HG02938 (cell line): Measurements from ENCODE around the gene XRCC4.
"Not testable (repeated sequence)": the region's sequence is repeated elsewhere in the genome, so short reads cannot be mapped to it uniquely, and the experiment has no call there.

ENCODE experiments used
- ATAC-seq: cut with Tn5 transposase; IDR thresholded peaks from one replicate; pipeline ENCODE4 v1.9.1; 2021; ENCODE audit warnings: mild to moderate bottlenecking, moderate library complexity; ENCODE audit not compliant: unreplicated experiment

The XRCC4 gene

GRCh38 chr5:83255268-83255667, 177.9 kb downstream of the XRCC4 start:
- no peak for ATAC-seq

DNA sequence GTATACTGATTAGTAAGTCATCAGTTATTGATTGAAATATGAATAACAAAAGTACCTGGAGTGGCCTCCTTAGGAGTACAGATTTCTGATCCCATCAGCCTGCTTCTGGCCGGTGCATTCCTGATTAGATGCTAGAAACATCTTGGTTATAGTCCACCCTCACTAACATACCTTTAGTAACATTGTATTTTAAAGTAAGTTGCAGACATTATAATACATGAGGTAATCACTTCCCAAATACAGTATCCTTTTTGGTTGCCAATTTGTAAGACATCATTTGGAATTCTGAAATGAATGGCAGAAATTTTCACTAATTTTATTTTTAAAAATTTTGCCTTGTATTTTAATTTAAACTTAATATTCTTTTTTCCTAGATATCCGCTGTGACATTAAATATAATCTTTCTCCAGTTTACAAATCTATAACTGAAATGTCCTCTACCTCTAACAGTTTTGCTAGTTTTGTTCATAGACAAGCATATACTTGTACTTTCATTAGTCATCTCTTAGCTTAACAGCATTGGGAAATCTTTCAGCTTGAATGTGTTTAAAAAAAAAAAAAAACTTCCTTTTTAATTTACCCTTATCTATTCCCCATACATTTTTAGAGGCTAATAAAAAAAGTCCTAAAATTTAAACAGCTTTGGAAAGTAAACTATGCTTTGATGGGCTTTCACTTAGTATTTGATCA, 178.9 kb downstream of the XRCC4 start:
- no peak for ATAC-seq

DNA sequence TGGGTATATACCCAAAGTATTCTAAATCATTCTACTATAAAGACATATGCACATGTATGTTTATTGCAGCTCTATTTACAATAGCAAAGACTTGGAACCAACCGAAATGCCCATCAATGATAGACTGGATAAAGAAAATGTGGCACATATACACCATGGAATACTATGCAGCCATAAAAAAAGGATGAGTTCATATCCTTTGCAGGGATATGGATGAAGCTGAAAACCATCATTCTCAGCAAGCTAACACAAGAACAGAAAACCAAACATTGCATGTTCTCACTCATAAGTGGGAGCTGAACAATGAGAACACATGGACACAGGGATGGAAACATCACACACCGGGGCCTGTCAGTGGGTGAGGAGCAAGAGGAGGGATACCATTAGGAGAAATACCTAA, 180.3 kb downstream of the XRCC4 start:
- ATAC-seq: not testable (repeated sequence)

DNA sequence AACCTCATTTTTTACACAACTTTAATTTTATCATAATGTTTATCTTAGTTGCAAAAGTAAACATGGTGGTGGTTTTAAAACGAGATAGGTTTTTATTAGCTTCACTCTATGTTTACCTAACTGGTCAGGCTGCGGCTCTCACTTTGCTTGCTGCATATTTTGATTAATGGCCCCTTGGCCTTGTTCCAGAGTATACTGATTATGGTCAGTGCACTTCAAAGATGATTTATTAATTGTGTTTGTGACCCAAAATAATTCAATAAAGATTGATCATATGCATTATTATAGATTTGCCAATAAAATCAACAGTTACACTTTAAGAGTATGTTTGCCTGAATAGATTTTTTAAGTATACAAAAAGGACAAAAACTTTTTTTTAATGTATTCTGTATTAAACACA, 188.0 kb downstream of the XRCC4 start:
- ATAC-seq: no peak

GRCh38 chr5:83270311-83270710, 193.0 kb downstream of the XRCC4 start:
- ATAC-seq: no peak

GRCh38 chr5:83277154-83277553, 199.8 kb downstream of the XRCC4 start:
- ATAC-seq: no peak

GRCh38 chr5:83277953-83278352, 200.6 kb downstream of the XRCC4 start:
- peak; percentile 79 for ATAC-seq

- ATAC-seq: no peak
Measured at GRCh38 chr5:83281176-83281575, 203.8 kb downstream of the XRCC4 start.

DNA sequence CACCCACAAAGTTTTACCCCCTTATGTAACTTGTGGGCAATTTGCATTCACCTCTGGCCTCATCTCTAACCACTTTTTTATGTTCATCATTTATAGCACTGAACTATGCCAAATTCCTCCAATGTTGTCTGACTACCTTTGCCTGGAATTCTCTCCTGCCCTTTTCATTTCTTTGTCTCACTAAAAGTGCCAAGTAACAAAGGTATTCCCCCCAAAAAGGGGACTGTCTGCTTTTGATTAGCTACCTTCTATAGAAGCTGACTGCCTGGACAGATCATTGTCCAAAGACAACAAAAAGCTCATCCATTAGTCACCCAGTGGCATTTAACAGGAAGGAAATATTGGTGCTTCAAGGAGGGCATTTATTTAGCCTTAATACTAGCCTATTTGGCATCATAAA, 204.3 kb downstream of the XRCC4 start:
- ATAC-seq: no peak

- ATAC-seq: no peak
Measured at GRCh38 chr5:83283761-83284160, 206.4 kb downstream of the XRCC4 start.

DNA sequence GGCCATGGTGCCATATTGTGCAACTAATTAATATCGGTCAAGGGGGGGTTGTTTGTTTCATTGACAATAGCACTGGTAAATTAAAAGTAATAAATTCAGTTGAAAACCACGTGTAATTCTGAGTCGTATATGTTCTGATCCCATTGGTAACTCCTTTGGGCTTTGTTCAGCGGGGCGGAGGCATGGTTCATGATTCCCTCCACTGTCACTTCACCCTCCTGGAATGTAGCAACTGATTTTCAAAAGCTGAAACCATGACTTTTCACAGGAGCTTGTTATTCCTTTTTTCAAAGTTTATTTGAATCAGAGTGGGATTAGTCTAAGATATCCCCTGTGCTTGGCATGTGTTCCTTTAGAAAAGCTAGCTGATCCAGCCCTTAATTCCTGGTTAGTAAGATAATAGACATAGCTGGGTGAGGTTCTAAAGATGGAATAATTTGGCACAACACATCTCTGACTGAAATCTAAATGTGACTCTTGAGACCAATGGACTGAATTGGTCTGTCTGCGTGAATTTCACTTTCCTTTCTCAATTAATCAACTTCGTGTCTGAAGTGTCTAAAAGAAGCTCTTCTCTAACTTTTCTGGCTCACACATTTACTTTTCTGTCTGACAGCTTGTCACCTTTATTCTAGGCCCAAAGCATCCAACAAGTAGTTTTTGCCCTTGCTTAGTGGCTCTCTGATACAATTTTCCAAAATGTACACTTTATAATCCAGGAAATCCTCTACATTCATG, 208.5 kb downstream of the XRCC4 start:
- no peak for ATAC-seq

DNA sequence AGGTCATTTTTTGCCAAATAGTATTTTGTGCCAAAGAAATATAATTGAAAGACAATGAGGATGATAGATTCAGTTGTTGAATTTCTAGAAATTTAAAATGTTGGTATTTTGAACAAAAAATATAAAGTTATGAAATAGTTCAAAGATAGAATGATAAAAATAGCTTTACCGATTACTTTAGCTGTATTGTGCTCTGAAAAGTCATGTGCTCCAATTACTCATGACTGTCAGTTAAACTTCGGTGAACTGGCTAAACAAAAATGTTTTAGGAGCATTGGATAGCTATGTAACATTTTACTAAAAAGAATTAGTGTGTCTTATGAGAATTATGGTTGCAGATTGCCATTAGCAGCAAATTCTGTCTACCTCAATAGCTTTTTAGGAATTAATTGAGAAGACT, 216.9 kb downstream of the XRCC4 start:
- no peak for ATAC-seq

DNA sequence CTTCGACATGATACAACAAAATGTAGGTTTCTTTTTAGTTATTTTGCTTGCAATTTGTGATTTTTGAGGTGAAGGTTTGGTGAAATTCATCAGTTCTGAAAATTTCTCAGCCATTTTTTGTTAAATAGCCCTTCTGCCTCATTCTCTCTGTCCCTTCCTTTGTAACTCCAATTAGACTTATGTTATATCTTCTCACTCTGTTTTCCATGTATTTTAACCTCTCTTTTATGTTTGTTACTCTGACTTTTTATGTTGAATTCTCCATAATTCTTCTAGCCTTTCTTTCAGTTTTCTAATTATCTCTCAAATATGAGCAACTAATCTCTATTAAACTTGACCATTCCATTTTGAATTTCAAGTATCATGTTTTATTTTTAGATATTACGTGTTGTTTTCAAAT, 222.0 kb downstream of the XRCC4 start:
- no peak for ATAC-seq

DNA sequence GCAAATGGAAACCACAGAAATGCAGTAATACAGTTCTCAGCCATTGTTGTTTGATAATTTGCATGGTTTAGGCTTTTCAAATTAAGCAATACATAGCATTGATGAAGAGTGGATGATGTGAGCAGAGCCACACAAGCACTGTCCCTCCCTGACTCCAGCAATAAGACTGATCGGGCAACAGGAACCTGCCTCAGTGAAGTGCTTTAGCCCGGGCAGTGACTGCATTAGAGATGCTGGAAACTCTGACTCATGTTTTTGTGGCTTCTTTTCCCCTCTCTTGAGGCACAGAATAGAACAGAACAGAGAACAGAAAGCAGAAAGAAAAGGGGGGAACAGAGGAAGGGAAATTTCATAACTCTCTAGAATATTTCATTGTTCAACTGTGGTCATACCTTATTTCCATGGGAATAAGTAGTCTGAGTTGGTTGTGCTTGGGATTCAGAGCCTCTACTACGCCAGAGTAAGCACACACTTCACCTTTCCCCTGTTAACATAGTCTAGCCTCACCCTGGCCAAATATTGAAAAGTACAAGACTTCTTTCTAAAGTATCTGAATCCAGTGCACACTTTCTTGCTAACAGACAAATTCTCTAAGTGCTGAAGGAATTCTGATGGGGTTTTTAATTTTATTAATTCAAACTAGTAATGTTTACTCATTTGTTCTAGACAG, 229.4 kb downstream of the XRCC4 start:
- peak; percentile 96 for ATAC-seq

DNA sequence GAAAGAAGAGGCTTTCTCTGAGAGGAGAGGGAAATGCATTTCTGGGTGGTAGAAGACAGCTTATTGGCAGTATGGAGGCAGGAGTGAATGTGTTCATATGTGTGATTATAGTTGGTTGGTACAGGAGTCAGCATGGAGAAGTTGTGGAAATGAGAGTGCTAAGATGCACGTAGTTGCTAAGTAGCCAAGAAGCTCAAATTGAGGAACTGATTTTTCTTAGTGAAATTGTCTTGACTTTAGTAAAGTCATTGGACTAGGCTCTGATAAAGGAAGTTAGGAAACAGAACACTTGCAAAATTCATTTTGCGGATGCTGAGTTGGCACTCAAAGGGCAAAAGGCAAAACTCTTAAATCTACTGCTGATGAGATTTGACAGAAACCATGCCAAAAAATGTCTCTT, 235.3 kb downstream of the XRCC4 start:
- ATAC-seq: no peak

DNA sequence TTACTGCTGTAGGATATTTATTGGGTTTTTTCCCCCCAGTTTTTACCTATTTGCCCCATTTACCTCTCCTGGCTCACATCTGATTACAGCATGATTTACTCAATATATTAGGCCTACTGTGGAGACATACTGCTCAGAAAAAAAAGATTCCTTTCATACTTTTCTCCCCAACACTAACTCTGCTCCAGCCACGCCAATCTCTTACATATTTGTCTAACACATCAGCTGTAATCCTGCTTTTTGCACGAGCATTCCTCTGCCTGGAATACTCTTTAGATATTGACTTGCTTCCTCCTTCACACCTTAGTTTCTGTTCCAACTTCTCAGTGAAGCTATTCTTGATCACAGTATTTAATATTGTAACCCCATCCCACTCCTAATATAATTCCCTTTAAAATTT, 236.1 kb downstream of the XRCC4 start:
- ATAC-seq: no peak

DNA sequence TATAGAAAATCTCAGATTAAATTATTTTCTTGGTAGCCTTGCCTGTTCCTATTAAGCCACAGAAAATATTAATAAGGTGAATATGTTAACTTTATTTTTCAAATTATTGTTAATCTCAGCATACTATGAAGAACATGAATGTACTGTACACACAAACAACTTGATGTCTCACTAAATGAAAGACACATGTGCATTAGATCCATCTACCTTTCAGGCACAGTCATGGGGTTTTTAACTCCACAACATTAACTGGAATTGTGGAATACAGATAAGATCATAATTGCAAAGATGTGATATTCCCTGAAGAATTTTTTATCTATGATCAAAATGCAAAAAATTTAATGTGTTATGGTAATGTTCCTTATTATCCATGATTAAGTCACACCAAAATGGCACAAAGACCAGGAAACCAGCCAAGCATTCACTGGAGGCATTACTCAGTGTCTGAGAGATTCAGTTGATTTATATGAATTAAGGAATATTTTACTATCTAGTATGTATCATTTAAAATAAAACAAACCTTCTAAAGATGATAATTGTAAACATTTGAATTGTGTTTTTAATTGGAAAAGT, 244.2 kb downstream of the XRCC4 start:
- no peak for ATAC-seq

DNA sequence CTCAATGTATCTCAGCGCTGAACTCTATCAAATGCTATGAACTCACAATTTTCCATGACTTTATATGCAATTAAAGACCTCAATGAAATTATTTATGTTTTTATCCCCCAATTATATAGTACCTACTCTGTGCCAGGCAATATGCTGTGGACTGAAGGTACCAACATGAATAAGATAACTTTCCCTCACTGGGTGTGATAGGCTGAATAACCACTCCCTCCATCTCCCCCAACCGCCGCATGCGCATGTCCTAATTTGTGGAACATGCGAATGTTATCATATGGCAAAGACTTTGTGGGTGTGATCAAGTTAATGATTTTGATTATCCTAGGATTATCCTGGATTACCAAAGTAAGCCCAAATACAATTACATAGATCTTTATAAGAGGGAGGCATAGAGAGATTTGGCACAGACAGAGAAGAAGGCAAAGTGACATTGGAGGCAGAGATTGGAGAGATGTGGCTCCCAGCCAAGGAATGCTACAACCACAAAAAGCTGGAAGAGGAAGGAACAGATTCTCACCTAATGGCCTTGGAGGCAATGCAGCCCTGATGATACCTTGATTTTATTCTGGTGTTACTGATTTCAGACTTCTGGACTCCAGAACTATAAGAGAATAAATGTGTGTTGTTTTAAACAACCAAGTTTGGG, 245.1 kb downstream of the XRCC4 start:
- ATAC-seq: no peak

DNA sequence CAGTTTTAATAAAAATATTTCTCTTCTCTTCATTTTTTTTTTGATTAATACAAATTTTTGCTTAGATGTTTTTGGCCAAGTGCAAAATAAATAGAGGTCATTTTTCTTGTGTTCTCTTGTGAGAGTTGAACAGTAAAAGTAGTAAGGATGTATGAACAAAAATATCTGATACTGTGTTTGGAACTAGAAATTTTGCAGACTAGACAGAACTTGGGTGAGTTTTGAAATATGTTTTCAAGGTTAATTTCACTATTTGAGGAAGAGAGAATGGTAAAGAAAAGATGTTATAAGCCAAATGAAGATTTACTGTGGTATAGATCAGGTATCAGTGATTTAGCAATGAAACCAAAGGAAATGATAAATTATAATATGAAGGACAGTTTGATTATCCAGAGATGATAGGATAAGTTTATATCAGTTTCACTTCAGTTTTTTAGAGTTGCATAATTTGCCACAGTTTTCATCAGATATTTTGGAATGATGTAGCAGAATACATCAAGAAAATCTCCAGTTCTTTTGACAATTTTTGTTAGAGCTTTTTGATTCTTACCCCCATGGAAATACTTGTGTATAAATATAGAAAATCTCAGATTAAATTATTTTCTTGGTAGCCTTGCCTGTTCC, 246.3 kb downstream of the XRCC4 start:
- ATAC-seq: no peak

DNA sequence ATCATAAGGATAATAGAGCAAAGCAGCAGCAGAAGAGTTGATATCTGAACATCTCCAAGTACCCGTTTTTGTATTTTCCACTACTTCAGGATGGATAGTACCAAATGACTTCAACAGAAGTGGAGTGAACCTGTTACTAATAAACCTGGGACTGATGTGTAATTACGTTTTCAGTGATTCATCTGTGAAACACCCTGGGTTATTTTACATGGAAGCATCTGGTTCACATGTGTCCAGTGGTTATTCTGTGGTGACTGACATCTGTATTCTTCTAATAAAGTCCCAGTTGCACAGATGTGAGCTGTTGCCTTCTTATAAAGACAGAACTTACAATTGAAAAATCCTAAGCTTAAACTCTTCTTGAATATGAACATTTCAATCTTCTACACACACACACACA, 254.5 kb downstream of the XRCC4 start:
- no peak for ATAC-seq
